Thoracic aorta (tissue), 2 donors: ENCODE data around the gene ESPL1. TPM values are rescaled to one million over a fixed set of nuclear protein-coding genes. Genes with fewer than 3 reads are reported as not detected.

Experiments
- ATAC-seq: fragments of 150-250 bp; one replicate; pipeline ENCODE4 v1.8.0; 2017; ENCODE audit warnings: low read depth; ENCODE audit not compliant: insufficient number of reproducible peaks, low FRiP score
- DNase-seq: peaks from one replicate; pipeline ENCODE4 v3.0.0-alpha.2; 2020; ENCODE audit warnings: low spot score
- H3K27ac ChIP-seq, 2 donors: fragments of 200-600 bp; sonication (generic); 1 replicate in 1 of 2; 2 replicates in 1 of 2; pipeline ENCODE4 v1.5.1; 2016; ENCODE audit warnings: mild to moderate bottlenecking in 2 of 2, moderate library complexity in 2 of 2
- H3K27me3 ChIP-seq: fragments of 200-600 bp; sonication (generic); replicated peaks from 2 replicates; pipeline ENCODE4 v1.6.0; 2016; ENCODE audit warnings: mild to moderate bottlenecking; ENCODE audit not compliant: insufficient read depth
- H3K36me3 ChIP-seq: fragments of 200-600 bp; sonication (generic); one replicate; pipeline ENCODE4 v1.5.1; 2016
- H3K4me1 ChIP-seq, 2 donors: fragments of 200-600 bp; sonication (generic); 1 replicate in 1 of 2; 2 replicates in 1 of 2; pipeline versions ENCODE4 v1.5.1 to v1.6.0; 2016; ENCODE audit warnings: low read depth in 2 of 2, mild to moderate bottlenecking in 1 of 2; ENCODE audit not compliant: control insufficient read depth in 1 of 2
- H3K4me3 ChIP-seq: fragments of 200-600 bp; sonication (generic); 2 replicates; pipeline ENCODE4 v1.5.1; 2016; ENCODE audit warnings: mild to moderate bottlenecking
- H3K9me3 ChIP-seq: fragments of 200-600 bp; sonication (generic); 2 replicates; pipeline ENCODE4 v1.5.1; 2016
- total RNA-seq, 2 donors: library from RNA; depleted of rRNA; stranded (reverse); fragments of >200 nt; gene quantifications; one replicate each; pipeline versions ENCODE4 v1.1.0 to v1.2.3, GENCODE V29; 2016
- TF ChIP-seq, protein P1 (sequence below): fragments of 200-600 bp; sonication (generic); IDR thresholded peaks from one replicate; pipeline ENCODE4 v1.5.1; 2019; ENCODE audit warnings: antibody characterized with exemption

ESPL1 gene
- total RNA-seq, 2 donors from 2014 or later, result 0.78 to 0.95 TPM

DNA sequence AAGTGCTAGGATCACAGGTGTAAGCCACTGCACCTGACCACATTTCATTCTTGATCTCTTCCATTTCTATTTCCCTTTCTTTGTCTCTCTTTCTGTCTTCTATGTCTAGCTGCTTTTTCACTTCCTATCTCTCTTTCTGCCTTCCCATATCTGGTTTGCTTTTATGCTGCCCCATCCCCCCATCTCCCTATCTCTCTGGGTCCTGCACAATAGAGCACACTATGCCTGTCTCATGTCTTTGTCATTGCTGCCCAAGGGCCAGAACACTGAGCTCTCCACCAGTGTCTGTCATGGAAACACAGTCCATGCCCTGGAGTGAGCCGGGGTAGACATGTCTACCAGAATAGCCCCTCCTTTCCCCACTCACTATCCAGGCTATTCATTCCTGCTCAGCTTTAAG is 23.8 kb upstream of the ESPL1 start:
- Histone ChIP-seq H3K9me3 (no peaks in the 10 kb centered on the region), H3K4me1 (no peaks in the 10 kb centered on the region), H3K36me3 (no peaks in the 10 kb centered on the region), H3K27me3 (no peaks in the 10 kb centered on the region), H3K4me3 (no peak overlapping the region), H3K27ac (no peak overlapping the region)
- TF ChIP-seq, protein P1, sequence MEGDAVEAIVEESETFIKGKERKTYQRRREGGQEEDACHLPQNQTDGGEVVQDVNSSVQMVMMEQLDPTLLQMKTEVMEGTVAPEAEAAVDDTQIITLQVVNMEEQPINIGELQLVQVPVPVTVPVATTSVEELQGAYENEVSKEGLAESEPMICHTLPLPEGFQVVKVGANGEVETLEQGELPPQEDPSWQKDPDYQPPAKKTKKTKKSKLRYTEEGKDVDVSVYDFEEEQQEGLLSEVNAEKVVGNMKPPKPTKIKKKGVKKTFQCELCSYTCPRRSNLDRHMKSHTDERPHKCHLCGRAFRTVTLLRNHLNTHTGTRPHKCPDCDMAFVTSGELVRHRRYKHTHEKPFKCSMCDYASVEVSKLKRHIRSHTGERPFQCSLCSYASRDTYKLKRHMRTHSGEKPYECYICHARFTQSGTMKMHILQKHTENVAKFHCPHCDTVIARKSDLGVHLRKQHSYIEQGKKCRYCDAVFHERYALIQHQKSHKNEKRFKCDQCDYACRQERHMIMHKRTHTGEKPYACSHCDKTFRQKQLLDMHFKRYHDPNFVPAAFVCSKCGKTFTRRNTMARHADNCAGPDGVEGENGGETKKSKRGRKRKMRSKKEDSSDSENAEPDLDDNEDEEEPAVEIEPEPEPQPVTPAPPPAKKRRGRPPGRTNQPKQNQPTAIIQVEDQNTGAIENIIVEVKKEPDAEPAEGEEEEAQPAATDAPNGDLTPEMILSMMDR, result no peak
- ATAC-seq (no peak), DNase-seq (no peak)

DNA sequence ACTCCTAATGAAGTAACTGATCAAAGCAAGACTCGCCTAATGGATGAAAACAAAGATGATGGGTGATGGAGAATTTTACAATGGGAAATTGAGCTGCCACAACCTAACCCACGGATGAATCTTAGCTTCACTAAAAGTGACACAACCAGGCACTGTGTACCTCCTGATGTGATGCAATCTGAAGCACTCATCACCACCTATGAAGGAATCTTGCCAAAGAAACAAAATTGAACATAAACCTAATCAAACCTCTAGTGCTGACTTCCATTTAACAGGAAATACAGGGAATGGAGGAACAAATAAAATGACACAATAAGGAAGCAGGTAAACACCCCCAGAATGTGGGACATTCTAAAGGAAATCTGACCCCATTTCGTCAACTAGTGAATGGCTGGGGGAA is 22.8 kb upstream of the ESPL1 start:
- DNase-seq (no peak), ATAC-seq (no peak)
- no peak overlapping the region for H3K27ac ChIP-seq
- no peaks in the 10 kb centered on the region for H3K27me3 ChIP-seq
- no peaks in the 10 kb centered on the region for H3K36me3 ChIP-seq
- no peaks in the 10 kb centered on the region for H3K9me3 ChIP-seq
- TF ChIP-seq, protein P1, result no peak
- H3K4me1 ChIP-seq, result no peaks in the 10 kb centered on the region
- H3K4me3 ChIP-seq, result no peak overlapping the region

DNA sequence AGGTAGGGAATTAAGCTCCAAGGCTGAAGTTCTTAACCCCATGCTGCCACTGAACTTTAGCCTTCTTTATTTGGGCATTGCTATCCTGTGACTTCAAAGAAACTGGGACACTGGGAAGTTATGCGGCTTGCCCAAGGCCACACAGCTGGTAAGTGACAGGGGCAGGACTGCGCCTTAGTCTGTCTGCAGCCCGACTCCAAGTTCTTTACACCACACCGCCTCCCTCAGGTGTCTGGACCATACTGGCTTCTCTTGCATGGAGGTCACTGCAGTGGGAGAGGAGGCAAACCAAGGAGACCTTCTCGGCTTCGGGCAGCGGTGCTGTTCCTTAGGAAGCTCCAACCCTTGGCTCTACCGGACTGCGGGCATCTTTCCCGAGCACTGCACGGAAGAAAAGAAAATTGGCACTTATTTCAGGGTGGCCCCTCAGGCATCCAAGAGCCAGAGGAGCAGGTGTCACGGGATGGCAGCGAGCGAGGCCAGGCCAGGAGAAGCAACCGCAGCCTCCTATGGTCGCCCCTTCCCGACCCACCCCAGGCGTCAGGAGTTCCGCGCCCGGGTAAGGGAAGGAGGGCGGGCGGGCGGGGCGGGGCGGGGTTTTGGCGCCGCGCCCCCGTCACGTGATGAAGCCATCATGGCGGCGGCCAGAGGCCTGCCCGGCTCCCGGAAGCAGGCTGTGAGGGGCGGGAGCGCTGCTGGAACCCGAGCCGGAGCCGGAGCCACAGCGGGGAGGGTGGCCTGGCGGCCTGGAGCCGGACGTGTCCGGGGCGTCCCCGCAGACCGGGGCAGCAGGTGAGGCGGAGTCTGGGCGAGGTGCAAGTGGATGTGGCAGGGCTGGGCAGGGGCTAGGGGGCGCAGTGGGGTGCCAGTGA is 16.4 kb upstream of the ESPL1 start:
- peaks cover 11% of the 10 kb centered on the region for H3K36me3 ChIP-seq
- no peaks in the 10 kb centered on the region for H3K27me3 ChIP-seq
- peaks cover 11 to 22% of the 10 kb centered on the region in 2 donors for H3K4me1 ChIP-seq
- H3K27ac ChIP-seq, result peak overlapping the region; percentile 85 to 92
- TF ChIP-seq, protein P1, result no peak
- DNase-seq (peak; percentile 46), ATAC-seq (peak; percentile 65)
- H3K9me3 ChIP-seq, result no peaks in the 10 kb centered on the region
- peak overlapping the region; percentile 96 for H3K4me3 ChIP-seq

DNA sequence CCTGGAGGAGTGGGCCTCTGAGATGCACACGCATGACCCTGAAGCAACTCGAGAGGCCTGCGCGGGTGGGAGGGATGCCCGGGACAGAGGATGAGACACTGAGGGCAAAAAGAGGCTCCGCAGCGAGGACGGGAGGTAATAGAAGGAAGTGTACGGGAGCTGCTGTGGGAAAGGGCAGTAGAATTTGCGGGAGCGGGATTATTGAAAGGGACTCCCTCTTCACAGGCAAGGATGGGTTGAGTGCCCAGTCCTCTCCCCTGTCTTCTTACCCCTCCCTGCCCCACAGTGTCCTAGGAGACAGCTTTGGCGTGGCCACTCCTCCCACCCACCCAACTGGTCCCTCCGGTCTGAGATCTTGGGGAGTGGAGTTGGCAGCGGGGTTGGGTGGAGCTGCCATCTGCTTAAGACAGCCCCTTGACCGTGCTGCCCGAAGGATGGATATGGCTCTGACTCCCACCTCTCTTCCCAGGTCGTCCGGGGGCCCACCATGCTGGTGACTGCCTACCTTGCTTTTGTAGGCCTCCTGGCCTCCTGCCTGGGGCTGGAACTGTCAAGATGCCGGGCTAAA is 15.7 kb upstream of the ESPL1 start:
- H3K36me3 ChIP-seq, result peaks cover 11% of the 10 kb centered on the region
- no peak for DNase-seq
- H3K9me3 ChIP-seq, result no peaks in the 10 kb centered on the region
- TF ChIP-seq, protein P1, result no peak
- no peaks in the 10 kb centered on the region for H3K27me3 ChIP-seq
- H3K27ac ChIP-seq, result peak overlapping the region; percentile 83 to 85
- ATAC-seq, result no peak
- H3K4me1 ChIP-seq, result peaks cover 11 to 22% of the 10 kb centered on the region in 2 donors
- H3K4me3 ChIP-seq, result peak overlapping the region; percentile 96

DNA sequence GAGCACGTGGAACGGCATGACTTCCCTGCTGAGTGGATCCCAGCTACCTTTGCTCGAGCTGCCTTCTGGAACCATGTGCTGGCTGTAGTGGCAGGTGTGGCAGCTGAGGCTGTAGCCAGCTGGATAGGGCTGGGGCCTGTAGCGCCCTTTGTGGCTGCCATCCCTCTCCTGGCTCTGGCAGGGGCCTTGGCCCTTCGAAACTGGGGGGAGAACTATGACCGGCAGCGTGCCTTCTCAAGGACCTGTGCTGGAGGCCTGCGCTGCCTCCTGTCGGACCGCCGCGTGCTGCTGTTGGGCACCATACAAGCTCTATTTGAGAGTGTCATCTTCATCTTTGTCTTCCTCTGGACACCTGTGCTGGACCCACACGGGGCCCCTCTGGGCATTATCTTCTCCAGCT is 14.8 kb upstream of the ESPL1 start:
- no peaks in the 10 kb centered on the region for H3K27me3 ChIP-seq
- no peaks in the 10 kb centered on the region for H3K9me3 ChIP-seq
- peak overlapping the region in 1 of 2 donors; percentile 83 for H3K27ac ChIP-seq
- peaks cover 11% of the 10 kb centered on the region for H3K36me3 ChIP-seq
- ATAC-seq, result no peak
- peak overlapping the region; percentile 96 for H3K4me3 ChIP-seq
- TF ChIP-seq, protein P1, result no peak
- DNase-seq, result no peak
- peaks cover 11 to 22% of the 10 kb centered on the region in 2 donors for H3K4me1 ChIP-seq
